Progenitor cell of endocrine pancreas (in vitro differentiated cells): ENCODE data around the gene PCSK5. TPM values are rescaled to one million over a fixed set of nuclear protein-coding genes. Genes with fewer than 3 reads are reported as not detected.
"Not testable (repeated sequence)": the region's sequence is repeated elsewhere in the genome, so short reads cannot be mapped to it uniquely, and the experiment has no call there.

Source experiments
- DNase-seq: peaks from one replicate; pipeline ENCODE4 v3.0.0; 2021; ENCODE audit warnings: low spot score; ENCODE audit not compliant: unreplicated experiment
- H3K27ac Mint-ChIP-seq: 2 replicates; pipeline ENCODE4 v1.8.0; 2021; ENCODE audit warnings: mild to moderate bottlenecking, moderate library complexity, mixed read lengths
- H3K27me3 Mint-ChIP-seq: 2 replicates; pipeline ENCODE4 v1.8.0; 2021; ENCODE audit warnings: mixed read lengths
- H3K36me3 Mint-ChIP-seq: 2 replicates; pipeline ENCODE4 v1.8.0; 2022; ENCODE audit warnings: mixed read lengths; ENCODE audit not compliant: insufficient read depth
- H3K4me1 Mint-ChIP-seq: 2 replicates; pipeline ENCODE4 v1.8.0; 2021; ENCODE audit warnings: low read depth, mixed read lengths
- H3K4me3 Mint-ChIP-seq: 2 replicates; pipeline ENCODE4 v1.8.0; 2021; ENCODE audit warnings: low read depth, mild to moderate bottlenecking, moderate library complexity, mixed read lengths
- H3K9me3 Mint-ChIP-seq: 2 replicates; pipeline ENCODE4 v1.8.0; 2021; ENCODE audit warnings: low read depth, mixed read lengths
- CTCF ChIP-seq: fragments of 200-600 bp; sonication (generic); IDR thresholded peaks from one replicate; pipeline ENCODE4 v1.5.0; 2021; ENCODE audit warnings: antibody characterized with exemption, mild to moderate bottlenecking; ENCODE audit not compliant: unreplicated experiment
- total RNA-seq: library from RNA; stranded (reverse); gene quantifications from 2 replicates; pipeline ENCODE4 v1.2.1, GENCODE V29; 2021

The PCSK5 gene
- total RNA-seq, 1 donor from 2014 or later = 7.3 TPM

GRCh38 chr9:76298521-76299144 is 408.2 kb downstream of the PCSK5 start:
- no peak overlapping the region for H3K4me3 Mint-ChIP-seq
- H3K4me1 Mint-ChIP-seq = peaks cover 5% of the 10 kb centered on the region
- DNase-seq = no peak
- peak; percentile 9 for TF ChIP-seq CTCF
- no peak overlapping the region for H3K27ac Mint-ChIP-seq
- no peaks in the 10 kb centered on the region for H3K9me3 Mint-ChIP-seq
- H3K36me3 Mint-ChIP-seq = no peaks in the 10 kb centered on the region
- peaks cover 15% of the 10 kb centered on the region for H3K27me3 Mint-ChIP-seq

DNA sequence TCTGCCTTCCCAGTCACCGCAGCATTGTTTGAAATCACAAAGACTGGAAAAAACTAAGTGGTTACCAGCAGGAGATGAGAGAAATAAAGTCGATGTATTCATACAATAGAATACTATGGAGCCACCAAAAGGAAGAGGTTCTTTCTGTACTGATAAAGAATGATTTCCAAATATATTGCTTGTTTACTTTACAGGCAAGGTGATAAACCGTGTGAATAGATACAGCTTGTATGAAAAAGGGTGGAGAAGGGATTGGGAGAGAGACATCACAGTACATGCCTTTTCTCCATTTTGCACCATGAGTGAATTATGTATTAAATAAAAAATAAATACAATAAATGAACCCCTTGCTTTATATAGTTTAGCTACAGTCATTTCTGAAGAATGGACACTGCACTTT is 412.1 kb downstream of the PCSK5 start:
- Mint-ChIP-seq H3K9me3 (no peaks in the 10 kb centered on the region), H3K4me3 (no peak overlapping the region), H3K36me3 (no peaks in the 10 kb centered on the region), H3K27ac (no peak overlapping the region), H3K4me1 (peaks cover 5% of the 10 kb centered on the region), H3K27me3 (peaks cover 6% of the 10 kb centered on the region)
- no peak for DNase-seq
- TF ChIP-seq CTCF = no peak

DNA sequence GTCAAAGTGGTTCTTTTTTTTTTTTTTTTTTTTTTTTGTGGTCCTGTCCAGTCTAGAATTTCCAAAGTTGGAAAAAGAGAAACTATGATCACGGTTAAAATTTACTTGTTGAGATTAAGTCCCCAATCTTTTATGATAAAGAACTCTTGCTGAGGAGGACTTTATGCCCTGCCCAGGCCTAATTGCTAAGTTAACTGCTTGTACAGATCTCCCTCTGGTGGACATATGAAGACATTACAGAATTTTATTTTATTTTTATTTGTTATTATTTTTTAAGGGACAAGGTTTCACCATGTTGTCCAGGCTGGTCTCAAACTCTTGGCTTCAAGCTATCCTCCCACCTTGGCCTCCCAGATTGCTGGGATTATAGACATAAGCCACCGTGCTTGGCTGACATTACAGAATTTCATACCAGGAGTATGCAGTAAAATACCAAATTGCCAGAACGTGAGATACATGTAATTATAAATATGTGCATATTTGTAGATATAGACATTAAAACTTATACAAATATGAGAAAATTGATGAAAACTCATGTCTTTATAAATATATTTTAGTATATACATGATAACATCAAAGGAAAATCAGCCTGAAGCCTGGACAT is 412.6 kb downstream of the PCSK5 start:
- DNase-seq = no peak

GRCh38 chr9:76307047-76307446 is 416.6 kb downstream of the PCSK5 start:
- H3K4me1 Mint-ChIP-seq, H3K36me3 Mint-ChIP-seq, H3K27me3 Mint-ChIP-seq, H3K27ac Mint-ChIP-seq, H3K4me3 Mint-ChIP-seq, H3K9me3 Mint-ChIP-seq, DNase-seq: not testable (repeated sequence)

More for the DNA sequence above, 412.6 kb downstream of the PCSK5 start:
- Mint-ChIP-seq H3K9me3 (no peaks in the 10 kb centered on the region), H3K36me3 (no peaks in the 10 kb centered on the region), H3K27ac (no peak overlapping the region), H3K4me1 (peaks cover 5% of the 10 kb centered on the region), H3K4me3 (no peak overlapping the region), H3K27me3 (peaks cover 4% of the 10 kb centered on the region)
- peak; percentile 84 for TF ChIP-seq CTCF

- no peak overlapping the region for H3K4me3 Mint-ChIP-seq
- peaks cover 4% of the 10 kb centered on the region for H3K4me1 Mint-ChIP-seq
- H3K9me3 Mint-ChIP-seq = no peaks in the 10 kb centered on the region
- no peaks in the 10 kb centered on the region for H3K27me3 Mint-ChIP-seq
- no peak overlapping the region for H3K27ac Mint-ChIP-seq
- DNase-seq = no peak
- H3K36me3 Mint-ChIP-seq = no peaks in the 10 kb centered on the region
- TF ChIP-seq CTCF = no peak
These were observed 420.1 kb downstream of the PCSK5 start for GRCh38 chr9:76310577-76310976.

DNA sequence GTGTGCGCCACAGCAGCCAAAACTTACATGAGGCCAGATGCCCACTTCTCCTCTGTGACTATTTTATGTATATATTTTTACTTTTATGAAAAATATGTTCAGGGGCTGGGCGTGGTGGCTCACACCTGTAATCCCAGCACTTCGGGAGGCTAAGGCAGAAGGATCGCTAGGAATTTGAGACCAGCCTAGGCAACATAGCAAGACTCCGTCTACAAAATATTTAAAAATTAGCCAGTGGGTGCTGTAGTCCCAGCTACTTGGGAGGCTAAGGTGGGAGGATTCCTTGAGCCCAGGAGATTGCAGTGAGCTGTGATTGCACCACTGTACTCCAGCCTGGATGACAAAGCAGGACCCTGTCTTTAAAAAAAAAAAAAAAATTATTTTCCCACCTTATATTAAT is 420.5 kb downstream of the PCSK5 start:
- Mint-ChIP-seq H3K27me3 (no peaks in the 10 kb centered on the region), H3K27ac (no peak overlapping the region), H3K4me1 (peaks cover 4% of the 10 kb centered on the region)

More for the DNA sequence above, 420.5 kb downstream of the PCSK5 start:
- Mint-ChIP-seq H3K36me3 (no peaks in the 10 kb centered on the region), H3K9me3 (no peaks in the 10 kb centered on the region), H3K4me3 (no peak overlapping the region)
- DNase-seq = no peak
- TF ChIP-seq CTCF = no peak
